ENCODE measurements around the gene SUCO. TPM values are rescaled to one million over a fixed set of nuclear protein-coding genes. Genes with fewer than 3 reads are reported as not detected.
A peak's percentile ranks its signal among the peaks of the same experiment; 100 is the strongest.

Gene SUCO
- total RNA-seq, 1 experiment from 2014 or later: 22.6 TPM

- H3K27ac ChIP-seq (ENCODE audit: low read depth, low read length): no peak overlapping the region
- intact Hi-C loops (cut with micrococcal nuclease): no loop called here
- H3K9ac ChIP-seq (ENCODE audit: low read length): no peak overlapping the region
- H3K4me1 ChIP-seq (ENCODE audit: control insufficient read depth in 1 of 2, insufficient read depth in 2 of 2, low read length in 2 of 2): no peaks in the 10 kb centered on the region
- no TSS peak for BruUV-seq (replicated peaks)
- TF ChIP-seq EZH2phosphoT487 (IDR thresholded peaks at IDR 0.05; ENCODE audit: borderline replicate concordance) (no peak), JUND (IDR thresholded peaks at IDR 0.05) (no peak), ATF3 (IDR thresholded peaks at IDR 0.05) (no peak), SP1 (IDR thresholded peaks at IDR 0.05; ENCODE audit: low read depth) (no peak)
- H3K27me3 ChIP-seq (ENCODE audit: insufficient read depth, low read length): no peaks in the 10 kb centered on the region
- ChIA-PET POLR2A (no interaction called here), CTCF (no interaction called here), RAD21 (ENCODE audit: low non-redundant PET in 1 of 2, low total read pairs in 2 of 2, uncharacterized antibody in 2 of 2, unreplicated experiment in 2 of 2) (no interaction called here)
- DNase-seq (ENCODE audit: low read depth, low spot score) (no peak), ATAC-seq (no peak)
- H3K9me3 ChIP-seq (ENCODE audit: control insufficient read depth in 1 of 2, insufficient read depth in 1 of 2, low read depth in 1 of 2, low read length in 2 of 2): no peaks in the 10 kb centered on the region
- H3K4me2 ChIP-seq (ENCODE audit: low read length): no peak overlapping the region
- peak overlapping the region; percentile 44 for H2AFZ ChIP-seq (ENCODE audit: low read depth, low read length, poor library complexity, severe bottlenecking)
- H3K36me3 ChIP-seq (ENCODE audit: control insufficient read depth in 1 of 2, insufficient read depth in 2 of 2, low read length in 2 of 2): no peaks in the 10 kb centered on the region
- H3K9me2 ChIP-seq (ENCODE audit: insufficient read depth): no peaks in the 10 kb centered on the region
- no peaks in the 10 kb centered on the region for H4K20me1 ChIP-seq (ENCODE audit: insufficient read depth)
- no peaks in the 10 kb centered on the region for H3K79me2 ChIP-seq (ENCODE audit: insufficient read depth, low read length)
- H3K4me3 ChIP-seq (replicated peaks in 1 of 2; ENCODE audit: low read depth in 1 of 2, low read length in 2 of 2): no peak overlapping the region
Observed at GRCh38 chr1:172630056-172630818, 97.3 kb downstream of the SUCO start.

GRCh38 chr1:172630868-172631267 lies 97.9 kb downstream of the SUCO start:
- no peaks in the 10 kb centered on the region for H3K27me3 ChIP-seq (ENCODE audit: insufficient read depth, low read length)
- DNase-seq (ENCODE audit: low read depth, low spot score): no peak
- ATAC-seq: no peak
- H3K36me3 ChIP-seq (ENCODE audit: control insufficient read depth in 1 of 2, insufficient read depth in 2 of 2, low read length in 2 of 2): no peaks in the 10 kb centered on the region
- no peaks in the 10 kb centered on the region for H3K4me1 ChIP-seq (ENCODE audit: control insufficient read depth in 1 of 2, insufficient read depth in 2 of 2, low read length in 2 of 2)
- no peaks in the 10 kb centered on the region for H3K9me3 ChIP-seq (ENCODE audit: control insufficient read depth in 1 of 2, insufficient read depth in 1 of 2, low read depth in 1 of 2, low read length in 2 of 2)
- RAD21 ChIA-PET (ENCODE audit: low non-redundant PET in 1 of 2, low total read pairs in 2 of 2, uncharacterized antibody in 2 of 2, unreplicated experiment in 2 of 2): no interaction called here
- intact Hi-C loops (cut with micrococcal nuclease): no loop called here
- CTCF ChIA-PET: no interaction called here
- H3K4me3 ChIP-seq (replicated peaks in 1 of 2; ENCODE audit: low read depth in 1 of 2, low read length in 2 of 2): no peak overlapping the region
- POLR2A ChIA-PET: no interaction called here
- no peak for TF ChIP-seq EGR1 (IDR thresholded peaks at IDR 0.05; ENCODE audit: low read depth)
- TF ChIP-seq EZH2 (IDR thresholded peaks at IDR 0.05): no peak
- no peak for TF ChIP-seq ZFX (IDR thresholded peaks at IDR 0.05)
- no peak for TF ChIP-seq TCF7L2 (IDR thresholded peaks at IDR 0.05; ENCODE audit: borderline replicate concordance, extremely low read depth, insufficient read depth, insufficient read length)
- TF ChIP-seq ELF1 (IDR thresholded peaks at IDR 0.05; ENCODE audit: borderline replicate concordance, low read depth): no peak
- TF ChIP-seq CBX3 (IDR thresholded peaks at IDR 0.05; ENCODE audit: low read depth): no peak
- no peak for TF ChIP-seq YY1 (IDR thresholded peaks at IDR 0.05; ENCODE audit: extremely low read depth, insufficient replicate concordance, low read depth, low read length)
- TF ChIP-seq, protein P1, sequence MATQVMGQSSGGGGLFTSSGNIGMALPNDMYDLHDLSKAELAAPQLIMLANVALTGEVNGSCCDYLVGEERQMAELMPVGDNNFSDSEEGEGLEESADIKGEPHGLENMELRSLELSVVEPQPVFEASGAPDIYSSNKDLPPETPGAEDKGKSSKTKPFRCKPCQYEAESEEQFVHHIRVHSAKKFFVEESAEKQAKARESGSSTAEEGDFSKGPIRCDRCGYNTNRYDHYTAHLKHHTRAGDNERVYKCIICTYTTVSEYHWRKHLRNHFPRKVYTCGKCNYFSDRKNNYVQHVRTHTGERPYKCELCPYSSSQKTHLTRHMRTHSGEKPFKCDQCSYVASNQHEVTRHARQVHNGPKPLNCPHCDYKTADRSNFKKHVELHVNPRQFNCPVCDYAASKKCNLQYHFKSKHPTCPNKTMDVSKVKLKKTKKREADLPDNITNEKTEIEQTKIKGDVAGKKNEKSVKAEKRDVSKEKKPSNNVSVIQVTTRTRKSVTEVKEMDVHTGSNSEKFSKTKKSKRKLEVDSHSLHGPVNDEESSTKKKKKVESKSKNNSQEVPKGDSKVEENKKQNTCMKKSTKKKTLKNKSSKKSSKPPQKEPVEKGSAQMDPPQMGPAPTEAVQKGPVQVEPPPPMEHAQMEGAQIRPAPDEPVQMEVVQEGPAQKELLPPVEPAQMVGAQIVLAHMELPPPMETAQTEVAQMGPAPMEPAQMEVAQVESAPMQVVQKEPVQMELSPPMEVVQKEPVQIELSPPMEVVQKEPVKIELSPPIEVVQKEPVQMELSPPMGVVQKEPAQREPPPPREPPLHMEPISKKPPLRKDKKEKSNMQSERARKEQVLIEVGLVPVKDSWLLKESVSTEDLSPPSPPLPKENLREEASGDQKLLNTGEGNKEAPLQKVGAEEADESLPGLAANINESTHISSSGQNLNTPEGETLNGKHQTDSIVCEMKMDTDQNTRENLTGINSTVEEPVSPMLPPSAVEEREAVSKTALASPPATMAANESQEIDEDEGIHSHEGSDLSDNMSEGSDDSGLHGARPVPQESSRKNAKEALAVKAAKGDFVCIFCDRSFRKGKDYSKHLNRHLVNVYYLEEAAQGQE (IDR thresholded peaks at IDR 0.05; ENCODE audit: low read depth): no peak
- TF ChIP-seq ATF3 (IDR thresholded peaks at IDR 0.05): no peak
- TF ChIP-seq ZNF274 (IDR thresholded peaks at IDR 0.05; ENCODE audit: low read depth, low read length): no peak
- no TSS peak for BruUV-seq (replicated peaks)
- H3K4me2 ChIP-seq (ENCODE audit: low read length): no peak overlapping the region
- H3K27ac ChIP-seq (ENCODE audit: low read depth, low read length): no peak overlapping the region
- no peaks in the 10 kb centered on the region for H4K20me1 ChIP-seq (ENCODE audit: insufficient read depth)
- no peaks in the 10 kb centered on the region for H3K9me2 ChIP-seq (ENCODE audit: insufficient read depth)
- no peak overlapping the region for H3K9ac ChIP-seq (ENCODE audit: low read length)
- no peak overlapping the region for H2AFZ ChIP-seq (ENCODE audit: low read depth, low read length, poor library complexity, severe bottlenecking)
- no peaks in the 10 kb centered on the region for H3K79me2 ChIP-seq (ENCODE audit: insufficient read depth, low read length)

Data from HCT116 (cell line).